K562 (cell line): ENCODE measurements around the gene TSPAN15. TPM values are rescaled to one million over a fixed set of nuclear protein-coding genes. Genes with fewer than 3 reads are reported as not detected.

Source experiments
- ATAC-seq: fragments of 200-7000 bp; cut with Tn5 transposase; 3 replicates; pipeline ENCODE4 v1.9.1; 2020; ENCODE audit warnings: moderate library complexity
- BruUV-seq: library from RNA; stranded (reverse); fragments of 400-500 nt; replicated peaks from 2 replicates; lab custom pipeline; 2021; lab: Mats Ljungman, UMichigan
- CTCF ChIA-PET: fragments of 300-600 bp; formaldehyde crosslinking; extraction: SDS; loops from one replicate; lab custom pipeline; 2021; ENCODE audit warnings: low intra/inter-chr PET ratio; lab: Yijun Ruan, JAX
- POLR2A ChIA-PET: fragments of 300-600, 350-650 bp; sonication (Branson Sonifier 250); formaldehyde crosslinking; extraction: SDS; loops from one replicate; lab custom pipeline; 2021; ENCODE audit warnings: antibody characterized with exemption, inconsistent platforms; lab: Yijun Ruan, JAX
- DNase-seq, 4 experiments: peaks; one replicate each; pipeline versions ENCODE4 v3.0.0 to v3.0.0-alpha.2; 2011 to 2018; ENCODE audit warnings: low spot score in 3 of 4, mixed read lengths in 3 of 4; ENCODE audit errors: extremely low read depth in 1 of 4
- FAIRE-seq: peaks from 2 replicates; lab custom pipeline; 2011; peaks lifted over from hg19 to GRCh38; lab: Jason Lieb, UNC
- H2AFZ ChIP-seq: 2 replicates; pipeline ENCODE4 v1.6.0; 2011; ENCODE audit warnings: low read depth, low read length, control low read depth, inconsistent platforms
- H3K27ac ChIP-seq: fragments of 200-600 bp; 3 replicates; pipeline ENCODE4 v1.8.0; 2011; ENCODE audit warnings: low read depth, mild to moderate bottlenecking, control low read depth, inconsistent platforms, low read length, moderate library complexity, mixed read lengths; ENCODE audit errors: extremely low read depth
- H3K27me3 ChIP-seq, 2 experiments: fragments of 300-600 bp in 1 of 2; 2 replicates in 1 of 2; 3 replicates in 1 of 2; pipeline versions ENCODE4 v1.6.0 to v1.8.0; 2011; ENCODE audit warnings: inconsistent platforms in 2 of 2, low read length in 2 of 2, mild to moderate bottlenecking in 1 of 2, mixed read lengths in 1 of 2, moderate library complexity in 1 of 2; ENCODE audit not compliant: control insufficient read depth in 2 of 2, insufficient read depth in 2 of 2
- H3K36me3 ChIP-seq: fragments of 300-600 bp; 3 replicates; pipeline ENCODE4 v1.8.0; 2011; ENCODE audit warnings: mild to moderate bottlenecking, low read length, inconsistent platforms; ENCODE audit not compliant: control insufficient read depth, insufficient read depth
- H3K4me1 ChIP-seq, 2 experiments: fragments of 200-600 bp in 1 of 2; replicated peaks in 1 of 2; 2 replicates in 1 of 2; 3 replicates in 1 of 2; pipeline versions ENCODE4 v1.5.1 to v1.8.0; 2011; ENCODE audit warnings: inconsistent platforms in 2 of 2, low read length in 2 of 2, mild to moderate bottlenecking in 1 of 2, mixed read lengths in 1 of 2, moderate library complexity in 1 of 2; ENCODE audit not compliant: control insufficient read depth in 2 of 2, insufficient read depth in 2 of 2
- H3K4me2 ChIP-seq: 2 replicates; pipeline ENCODE4 v1.6.1; 2011; ENCODE audit warnings: low read length, control low read depth, inconsistent platforms, mixed read lengths; ENCODE audit not compliant: insufficient read depth
- H3K4me3 ChIP-seq: fragments of 200-600 bp; sonication (generic), shearing (Covaris generic); 2 replicates; pipeline ENCODE4 v1.5.1; 2016; ENCODE audit warnings: control low read depth, inconsistent platforms
- H3K79me2 ChIP-seq: fragments of 200-600 bp; 3 replicates; pipeline ENCODE4 v1.8.0; 2011; ENCODE audit warnings: low read length, inconsistent platforms; ENCODE audit not compliant: control insufficient read depth, insufficient read depth
- H3K9ac ChIP-seq, 2 experiments: 2 replicates each; pipeline versions ENCODE4 v1.6.0 to v1.6.1; 2011; ENCODE audit warnings: low read depth in 2 of 2, low read length in 2 of 2, control low read depth in 1 of 2, inconsistent platforms in 1 of 2, mild to moderate bottlenecking in 1 of 2, mixed read lengths in 1 of 2; ENCODE audit not compliant: insufficient read depth in 1 of 2
- H3K9me1 ChIP-seq: one replicate; pipeline ENCODE4 v1.6.0; 2011; ENCODE audit warnings: inconsistent platforms, mild to moderate bottlenecking, low read length, moderate library complexity; ENCODE audit not compliant: control insufficient read depth, insufficient read depth
- H3K9me3 ChIP-seq: replicated peaks from 2 replicates; pipeline ENCODE4 v1.5.1; 2011; ENCODE audit warnings: low read depth, low read length, inconsistent platforms; ENCODE audit not compliant: control insufficient read depth, insufficient read depth
- H4K20me1 ChIP-seq: replicated peaks from 2 replicates; pipeline ENCODE4 v1.6.1; 2011; ENCODE audit warnings: low read length, inconsistent platforms, mixed read lengths; ENCODE audit not compliant: control insufficient read depth, insufficient read depth
- TEAD4 ChIP-seq, 2 experiments: sonication (generic) in 1 of 2; formaldehyde crosslinking in 1 of 2; IDR thresholded peaks; 2 replicates each; pipeline versions ENCODE4 v1.6.1 to v1.8.0; 2012 to 2022; ENCODE audit warnings: borderline replicate concordance in 1 of 2, inconsistent platforms in 1 of 2, low read length in 1 of 2, mild to moderate bottlenecking in 1 of 2, missing genetic modification reagents in 1 of 2
- ZNF384 ChIP-seq: IDR thresholded peaks from 2 replicates; pipeline ENCODE4 v1.6.1; 2012; ENCODE audit warnings: low read depth, low read length, improper control_type of control experiment
- WGBS: fragments of 100-300 bp; shearing (Covaris generic); methylation state at CpG from one replicate; pipeline ENCODE4 v1.1.6; 2016; ENCODE audit warnings: low coverage, mixed read lengths; ENCODE audit not compliant: insufficient coverage; ENCODE audit errors: missing lambda C conversion rate; 5-methylcytosine and 5-hydroxymethylcytosine counted together
- in situ Hi-C: fragments of 300-500 bp; cut with MboI; formaldehyde crosslinking; loops from 4 replicates; pipeline ENCODE4 v1.15.0; 2018; ENCODE audit warnings: inconsistent platforms, mixed read lengths
- intact Hi-C: fragments of 100-400 bp; cut with micrococcal nuclease; formaldehyde crosslinking; loops from 2 replicates; pipeline ENCODE4 v1.14.2; 2022
- polyA plus RNA-seq, 8 experiments: library from polyadenylated mRNA; depleted of rRNA in 4 of 8; stranded (reverse) in 5 of 8; unstranded in 3 of 8; fragments of >200 nt; fragmentation: Nextera tagmentation in 2 of 8; fragmentation: Illumina TruSeq in 1 of 8; extraction: Ambion mirVana in 2 of 8; extraction: Trizol in 1 of 8; gene quantifications; 2 replicates each; pipeline versions ENCODE4 v1.2.1 to v1.2.3, GENCODE V29; 2011 to 2014; ENCODE audit warnings: inconsistent platforms in 1 of 8, missing spikeins in 1 of 8
- total RNA-seq, 7 experiments: library from RNA; depleted of rRNA in 6 of 7; stranded (reverse); fragments of >200 nt in 6 of 7; fragmentation: Illumina TruSeq in 2 of 7; extraction: Trizol in 2 of 7; gene quantifications; 2 replicates each; pipeline versions ENCODE4 v1.2.1 to v1.2.3, GENCODE V29; 2011 to 2021; ENCODE audit warnings: low replicate concordance in 1 of 7
- TF ChIP-seq, protein P1 (sequence below): sonication (generic); formaldehyde crosslinking; IDR thresholded peaks from 2 replicates; pipeline ENCODE4 v1.8.0; 2022; ENCODE audit warnings: mild to moderate bottlenecking, missing genetic modification reagents

Gene TSPAN15
- total and polyA plus RNA-seq, 9 of the 15 experiments (the other 6 are each of a cell fraction or from before 2014, with no cell fraction given) = 0.33 to 1.0 (median 0.45) TPM; not detected in 2

- TF ChIP-seq, protein P1, sequence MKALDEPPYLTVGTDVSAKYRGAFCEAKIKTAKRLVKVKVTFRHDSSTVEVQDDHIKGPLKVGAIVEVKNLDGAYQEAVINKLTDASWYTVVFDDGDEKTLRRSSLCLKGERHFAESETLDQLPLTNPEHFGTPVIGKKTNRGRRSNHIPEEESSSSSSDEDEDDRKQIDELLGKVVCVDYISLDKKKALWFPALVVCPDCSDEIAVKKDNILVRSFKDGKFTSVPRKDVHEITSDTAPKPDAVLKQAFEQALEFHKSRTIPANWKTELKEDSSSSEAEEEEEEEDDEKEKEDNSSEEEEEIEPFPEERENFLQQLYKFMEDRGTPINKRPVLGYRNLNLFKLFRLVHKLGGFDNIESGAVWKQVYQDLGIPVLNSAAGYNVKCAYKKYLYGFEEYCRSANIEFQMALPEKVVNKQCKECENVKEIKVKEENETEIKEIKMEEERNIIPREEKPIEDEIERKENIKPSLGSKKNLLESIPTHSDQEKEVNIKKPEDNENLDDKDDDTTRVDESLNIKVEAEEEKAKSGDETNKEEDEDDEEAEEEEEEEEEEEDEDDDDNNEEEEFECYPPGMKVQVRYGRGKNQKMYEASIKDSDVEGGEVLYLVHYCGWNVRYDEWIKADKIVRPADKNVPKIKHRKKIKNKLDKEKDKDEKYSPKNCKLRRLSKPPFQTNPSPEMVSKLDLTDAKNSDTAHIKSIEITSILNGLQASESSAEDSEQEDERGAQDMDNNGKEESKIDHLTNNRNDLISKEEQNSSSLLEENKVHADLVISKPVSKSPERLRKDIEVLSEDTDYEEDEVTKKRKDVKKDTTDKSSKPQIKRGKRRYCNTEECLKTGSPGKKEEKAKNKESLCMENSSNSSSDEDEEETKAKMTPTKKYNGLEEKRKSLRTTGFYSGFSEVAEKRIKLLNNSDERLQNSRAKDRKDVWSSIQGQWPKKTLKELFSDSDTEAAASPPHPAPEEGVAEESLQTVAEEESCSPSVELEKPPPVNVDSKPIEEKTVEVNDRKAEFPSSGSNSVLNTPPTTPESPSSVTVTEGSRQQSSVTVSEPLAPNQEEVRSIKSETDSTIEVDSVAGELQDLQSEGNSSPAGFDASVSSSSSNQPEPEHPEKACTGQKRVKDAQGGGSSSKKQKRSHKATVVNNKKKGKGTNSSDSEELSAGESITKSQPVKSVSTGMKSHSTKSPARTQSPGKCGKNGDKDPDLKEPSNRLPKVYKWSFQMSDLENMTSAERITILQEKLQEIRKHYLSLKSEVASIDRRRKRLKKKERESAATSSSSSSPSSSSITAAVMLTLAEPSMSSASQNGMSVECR (CRISPR knock-in tag) = no peak
These were observed 16.9 kb downstream of the TSPAN15 start (continued) for GRCh38 chr10:69467928-69468750.

DNA sequence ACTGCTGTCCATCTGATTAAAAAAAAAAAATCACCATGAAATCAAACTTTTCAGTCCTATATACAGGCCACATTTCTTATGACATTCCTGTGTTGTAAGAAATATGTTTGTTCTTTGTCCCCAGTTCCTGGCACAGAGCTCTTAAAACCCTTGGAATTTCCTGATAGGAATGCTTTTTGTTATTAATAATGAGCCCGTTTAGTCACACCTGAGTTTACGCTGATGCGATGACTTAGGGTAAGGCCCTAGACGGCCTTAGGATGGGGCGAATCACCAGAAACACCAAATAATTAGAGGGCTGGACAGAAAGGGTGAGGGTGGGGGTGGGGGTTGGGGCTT, 17.5 kb downstream of the TSPAN15 start:
- FAIRE-seq (no peak), ATAC-seq (no peak), DNase-seq (no peak)
- Histone ChIP-seq H3K4me1 (peaks cover 2 to 4% of the 10 kb centered on the region in 2 experiments; a peak in 3 of 5 replicates), H3K9ac (no peak overlapping the region), H3K79me2 (no peaks in the 10 kb centered on the region), H3K9me3 (no peaks in the 10 kb centered on the region), H2AFZ (no peak overlapping the region), H3K27ac (no peak overlapping the region), H3K4me2 (no peak overlapping the region), H4K20me1 (no peaks in the 10 kb centered on the region; the same call in 1 of the 2 replicates), H3K4me3 (no peak overlapping the region), H3K36me3 (no peaks in the 10 kb centered on the region), H3K27me3 (peaks cover 20 to 33% of the 10 kb centered on the region in 2 experiments), H3K9me1 (no peaks in the 10 kb centered on the region)
- ChIA-PET POLR2A (interaction anchor here (0.6 to 2.0 kb wide), 5 partner anchors 12 to 997 kb away, joined by 3 to 6 read pairs (median 3); partner anchors contain the start of gene DNA2), CTCF (no interaction called here)
- intact Hi-C loops = no loop called here
- in situ Hi-C loops = no loop called here
- WGBS = 35% methylated on average over 5 of the region's 5 CpGs
- TF ChIP-seq TEAD4 (IDR thresholded peaks at IDR 0.05; ENCODE audit: low read length) (0 out of 2 replicates have a peak, but pooled peaks have one; percentile 3), TEAD4 (CRISPR knock-in tag; IDR thresholded peaks at IDR 0.05; ENCODE audit: borderline replicate concordance) (no peak), ZNF384 (no peak)
- no TSS peak for BruUV-seq
